ENCODE measurements around the gene INO80E.
A peak's percentile ranks its signal among the peaks of the same experiment; 100 is the strongest.

Gene INO80E

GRCh38 chr16:29993191-29993902 is 2.7 kb upstream of the INO80E start:
- no peak for DNase-seq

- DNase-seq: no peak
These were observed 2.0 kb upstream of the INO80E start for GRCh38 chr16:29993903-29994599.

GRCh38 chr16:29994600-29995323 is 1.3 kb upstream of the INO80E start:
- peak in 1 of 3 donors; percentile 39 for DNase-seq

- peak; percentile 92 to 97 (median 95) for DNase-seq
These were observed 624 bp upstream of the INO80E start, which contains the start of gene HIRIP3 for GRCh38 chr16:29995324-29995910. HIRIP3 (minus strand) TSS chr16:29995617; CDS start chr16:29995605, 12 bp downstream.

GRCh38 chr16:29996766-29997250 is 767 bp downstream of the INO80E start:
- DNase-seq: no peak

- no peak for DNase-seq
These were observed 3.6 kb downstream of the INO80E start for GRCh38 chr16:29999605-30000004.

GRCh38 chr16:30000735-30001631 is 4.9 kb downstream of the INO80E start:
- DNase-seq: no peak

GRCh38 chr16:30002614-30003346 is 6.7 kb downstream of the INO80E start:
- DNase-seq: no peak

GRCh38 chr16:30003670-30004423 is 7.8 kb downstream of the INO80E start:
- DNase-seq: no peak

GRCh38 chr16:30004424-30004776 is 8.4 kb downstream of the INO80E start:
- DNase-seq: no peak

- no peak for DNase-seq
These were observed 8.8 kb downstream of the INO80E start for GRCh38 chr16:30004811-30005242.

GRCh38 chr16:30005341-30006094 is 9.5 kb downstream of the INO80E start:
- peak; percentile 53 to 76 (median 65) for DNase-seq

GRCh38 chr16:30006095-30006473 is 10.0 kb downstream of the INO80E start:
- DNase-seq: no peak

GRCh38 chr16:30006659-30007377 is 10.8 kb downstream of the INO80E start:
- DNase-seq: no peak

- DNase-seq: no peak
These were observed 11.4 kb downstream of the INO80E start for GRCh38 chr16:30007378-30007895.

GRCh38 chr16:30009085-30009862 is 13.2 kb downstream of the INO80E start:
- DNase-seq: no peak

- DNase-seq: no peak
These were observed 14.2 kb downstream of the INO80E start for GRCh38 chr16:30009990-30010843.
